GM21717 (cell line): ENCODE results near the gene UGT8.

ENCODE experiments used
- ATAC-seq: cut with Tn5 transposase; IDR thresholded peaks from one replicate; pipeline ENCODE4 v1.9.1; 2021; ENCODE audit warnings: mild to moderate bottlenecking, moderate library complexity; ENCODE audit not compliant: unreplicated experiment

The UGT8 gene

GRCh38 chr4:114688059-114688458, 89.5 kb downstream of the UGT8 start:
- no peak for ATAC-seq

DNA sequence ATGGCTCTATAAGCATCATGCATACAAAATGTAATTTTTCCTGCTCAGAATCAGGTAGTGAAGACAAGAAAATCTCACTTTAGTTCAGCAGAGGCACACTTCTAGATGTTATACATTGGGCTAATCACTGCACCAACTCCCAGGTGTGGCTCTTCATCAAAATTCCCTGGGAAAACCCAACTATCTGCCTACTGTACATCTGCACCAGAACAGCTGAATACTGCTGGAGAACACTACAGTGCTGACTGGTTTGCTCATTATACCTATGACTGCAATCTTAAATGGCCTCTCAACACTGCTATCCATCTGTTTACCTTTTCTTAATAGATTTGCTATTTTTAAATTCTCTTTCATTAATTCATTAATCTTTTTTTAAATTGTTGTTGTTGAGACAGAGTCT, 92.0 kb downstream of the UGT8 start:
- no peak for ATAC-seq

DNA sequence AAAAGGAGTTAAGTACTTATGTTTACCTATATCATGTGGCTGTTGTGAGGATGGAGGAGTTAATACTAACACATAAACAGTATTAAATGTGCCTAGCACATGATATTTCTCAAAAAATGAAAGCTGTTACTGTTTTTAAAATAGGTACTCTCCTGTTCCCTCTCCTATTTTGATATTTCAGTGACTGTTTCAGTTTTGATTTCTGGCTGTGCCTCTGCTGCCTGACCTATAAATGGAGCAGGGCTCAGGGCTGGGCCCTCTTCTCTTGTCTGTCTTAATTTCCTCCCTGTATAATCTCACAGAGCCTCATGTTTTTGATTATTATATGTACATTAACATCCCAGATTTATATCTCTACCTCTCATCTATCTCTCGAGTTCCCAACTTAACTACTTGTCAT, 93.3 kb downstream of the UGT8 start:
- ATAC-seq = peak; percentile 97

- no peak for ATAC-seq
These were observed 94.4 kb downstream of the UGT8 start for GRCh38 chr4:114692958-114693357.

DNA sequence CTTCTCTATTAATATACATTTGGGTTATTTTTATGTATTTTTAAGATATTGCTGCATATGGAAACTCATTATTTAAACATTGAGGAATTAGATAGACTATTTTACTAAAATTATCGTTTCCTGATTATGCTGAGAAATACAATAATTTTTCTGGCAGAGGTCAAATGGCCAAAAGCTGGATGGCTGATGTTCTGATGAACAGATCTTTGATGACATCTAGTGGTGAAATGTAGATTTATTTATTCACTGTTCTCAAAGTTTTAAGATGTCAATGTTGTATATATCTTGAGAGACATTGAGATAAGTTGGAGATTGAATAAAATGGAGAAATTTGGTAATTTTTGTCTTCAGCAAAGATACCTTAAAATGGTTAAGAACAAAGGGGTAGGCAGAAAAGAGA, 96.2 kb downstream of the UGT8 start:
- ATAC-seq = no peak

- ATAC-seq = no peak
These were observed 99.6 kb downstream of the UGT8 start for GRCh38 chr4:114698231-114698630.

GRCh38 chr4:114701491-114701890, 102.9 kb downstream of the UGT8 start:
- ATAC-seq = no peak

DNA sequence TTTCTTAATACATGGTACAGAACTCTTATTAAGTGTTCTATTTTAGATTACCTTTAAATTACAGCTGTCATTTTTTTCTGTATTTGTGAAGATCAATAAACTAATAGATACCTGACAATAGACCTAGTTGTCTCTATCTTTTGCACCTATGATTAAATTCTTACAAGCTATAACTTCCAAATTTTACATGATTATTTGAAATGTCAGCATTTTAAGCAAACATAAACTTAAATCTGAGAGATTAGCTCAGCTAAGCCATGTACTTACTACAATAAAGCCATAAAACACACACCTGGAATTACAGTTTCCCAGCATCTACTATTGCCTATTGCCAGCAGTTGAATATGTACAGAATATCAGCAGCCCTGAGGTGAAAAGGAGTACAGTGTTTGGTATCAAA, 118.8 kb downstream of the UGT8 start:
- no peak for ATAC-seq

DNA sequence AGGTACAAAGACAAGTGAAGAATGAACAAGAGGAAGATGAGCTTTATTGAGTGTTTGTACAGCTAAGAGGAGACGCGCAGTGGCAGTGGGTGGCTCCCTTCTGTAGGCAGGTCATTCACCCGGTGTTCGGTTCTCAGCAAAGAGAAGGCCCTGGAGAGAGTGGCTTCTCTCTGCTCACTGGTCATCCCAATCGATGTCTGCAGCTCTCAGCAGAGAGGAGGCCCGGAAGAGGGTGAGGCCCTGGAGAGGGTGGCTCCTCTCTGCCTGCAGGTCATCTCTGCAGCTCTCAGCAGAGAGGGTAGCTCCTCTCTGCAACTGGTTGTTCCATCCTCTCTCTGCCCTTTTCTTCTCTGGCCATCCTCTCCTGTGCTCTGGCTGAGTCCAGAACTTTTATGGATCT, 126.5 kb downstream of the UGT8 start:
- no peak for ATAC-seq

DNA sequence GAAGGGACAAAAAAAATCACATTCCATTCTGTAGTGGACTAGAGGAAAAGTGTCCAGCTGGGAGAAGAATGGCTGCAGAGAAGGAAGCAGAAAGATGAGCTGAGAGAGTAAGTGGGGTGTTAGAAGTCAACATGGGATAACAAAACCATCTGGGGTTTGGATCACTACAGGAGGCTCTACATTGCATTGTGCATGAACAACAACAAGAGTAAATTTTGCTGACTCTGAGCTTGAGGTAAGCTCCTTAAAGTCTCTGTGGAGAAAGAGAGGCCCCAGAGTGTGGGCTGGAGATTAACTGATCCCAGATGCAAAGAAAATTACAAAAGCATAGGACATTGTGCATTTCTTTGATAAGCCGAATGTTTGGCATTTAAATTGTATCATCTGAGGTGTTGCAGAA, 128.9 kb downstream of the UGT8 start:
- ATAC-seq = no peak
